ENCODE measurements around the gene CD2BP2. TPM values are rescaled to one million over a fixed set of nuclear protein-coding genes. Genes with fewer than 3 reads are reported as not detected.

CD2BP2 gene
- total and polyA plus RNA-seq, 2 experiments from 2014 or later, result 41.0 to 45.1 TPM

GRCh38 chr16:30368792-30369090 lies 13.6 kb upstream of the CD2BP2 start:
- no peaks in the 10 kb centered on the region for H3K9me3 ChIP-seq (ENCODE audit: low read depth)
- H2AFZ ChIP-seq, result no peak overlapping the region
- WGBS (ENCODE audit: low lambda C conversion rate, missing lambda C conversion rate), result 46% methylated on average over 4 of the region's 4 CpGs
- H4K20me1 ChIP-seq (ENCODE audit: insufficient read depth, poor library complexity, severe bottlenecking), result peaks cover 47% of the 10 kb centered on the region
- H3K79me2 ChIP-seq, result peaks cover 62% of the 10 kb centered on the region
- no peaks in the 10 kb centered on the region for H3K9me2 ChIP-seq (replicated peaks; ENCODE audit: insufficient read depth)
- peak overlapping the region; percentile 85 for H3K4me3 ChIP-seq
- no peaks in the 10 kb centered on the region for H3K36me3 ChIP-seq (replicated peaks; ENCODE audit: insufficient read depth, low read depth)
- H3K4me1 ChIP-seq (ENCODE audit: insufficient read depth), result peaks cover 12% of the 10 kb centered on the region
- no peaks in the 10 kb centered on the region for H3K27me3 ChIP-seq
- H3K4me2 ChIP-seq, result peak overlapping the region; percentile 96
- peak overlapping the region; percentile 68 for H3K27ac ChIP-seq
- no peak for DNase-seq (ENCODE audit: low spot score)
- no peak for TF ChIP-seq EZH2phosphoT487 (IDR thresholded peaks at IDR 0.05; ENCODE audit: low read depth, severe bottlenecking, unreplicated experiment)

- Histone ChIP-seq H2AFZ (no peak overlapping the region), H3K79me2 (peaks cover 66% of the 10 kb centered on the region), H3K27me3 (no peaks in the 10 kb centered on the region), H3K36me3 (replicated peaks; ENCODE audit: insufficient read depth, low read depth) (no peaks in the 10 kb centered on the region), H3K4me2 (peak overlapping the region; percentile 96), H3K9me2 (replicated peaks; ENCODE audit: insufficient read depth) (no peaks in the 10 kb centered on the region), H3K4me1 (ENCODE audit: insufficient read depth) (peaks cover 12% of the 10 kb centered on the region), H3K9me3 (ENCODE audit: low read depth) (no peaks in the 10 kb centered on the region), H3K4me3 (peak overlapping the region; percentile 85), H3K27ac (peak overlapping the region; percentile 68), H4K20me1 (ENCODE audit: insufficient read depth, poor library complexity, severe bottlenecking) (peaks cover 47% of the 10 kb centered on the region)
- no peak for TF ChIP-seq EZH2 (IDR thresholded peaks at IDR 0.05; ENCODE audit: borderline replicate concordance)
- 9% methylated on average over 8 of the region's 8 CpGs for whole genome bisulfite sequencing (ENCODE audit: low lambda C conversion rate, missing lambda C conversion rate)
- DNase-seq (ENCODE audit: low spot score), result peak; percentile 71
These were observed 13.1 kb upstream of the CD2BP2 start for GRCh38 chr16:30368122-30368791.

DNA sequence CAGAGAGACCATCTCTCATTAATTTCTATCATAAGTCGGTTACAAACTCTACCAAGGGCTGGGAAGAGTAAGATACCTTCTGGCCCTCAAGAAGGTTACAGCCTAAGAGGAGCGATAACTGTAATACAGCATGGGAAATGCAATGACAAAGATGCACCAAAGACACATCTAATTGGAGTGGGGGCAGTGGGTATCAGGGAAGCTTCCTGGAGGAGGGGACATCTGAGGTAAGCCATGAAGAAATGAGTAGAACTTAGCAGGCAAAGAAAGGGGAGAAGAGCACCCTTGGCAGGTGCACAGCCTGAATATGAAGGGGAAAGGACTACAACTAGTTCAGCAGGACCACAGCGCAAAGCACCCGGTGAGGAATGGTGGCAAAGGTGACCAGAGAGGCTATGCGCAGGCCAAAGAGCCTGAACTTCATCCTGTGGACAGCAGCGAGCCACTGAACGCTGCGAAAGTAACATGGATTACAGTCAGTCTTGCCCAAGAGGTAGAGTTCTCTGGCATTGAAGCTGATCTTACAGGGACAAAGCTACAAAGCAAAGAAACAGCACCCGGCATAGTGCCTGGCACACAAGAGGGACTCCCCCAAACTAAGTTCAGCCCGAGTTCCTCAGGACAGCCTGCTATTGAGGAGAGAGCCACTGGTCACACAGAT lies 12.4 kb upstream of the CD2BP2 start:
- Histone ChIP-seq H3K27me3 (no peaks in the 10 kb centered on the region), H3K36me3 (replicated peaks; ENCODE audit: insufficient read depth, low read depth) (no peaks in the 10 kb centered on the region), H4K20me1 (ENCODE audit: insufficient read depth, poor library complexity, severe bottlenecking) (peaks cover 50% of the 10 kb centered on the region), H3K9me3 (ENCODE audit: low read depth) (no peaks in the 10 kb centered on the region), H3K79me2 (peaks cover 74% of the 10 kb centered on the region), H3K4me2 (peak overlapping the region; percentile 96), H3K4me3 (peak overlapping the region; percentile 85), H3K27ac (peak overlapping the region; percentile 68), H3K9me2 (replicated peaks; ENCODE audit: insufficient read depth) (no peaks in the 10 kb centered on the region), H3K4me1 (ENCODE audit: insufficient read depth) (peaks cover 12% of the 10 kb centered on the region), H2AFZ (no peak overlapping the region)
- peak; percentile 10 for DNase-seq (ENCODE audit: low spot score)
- TF ChIP-seq, protein P1, sequence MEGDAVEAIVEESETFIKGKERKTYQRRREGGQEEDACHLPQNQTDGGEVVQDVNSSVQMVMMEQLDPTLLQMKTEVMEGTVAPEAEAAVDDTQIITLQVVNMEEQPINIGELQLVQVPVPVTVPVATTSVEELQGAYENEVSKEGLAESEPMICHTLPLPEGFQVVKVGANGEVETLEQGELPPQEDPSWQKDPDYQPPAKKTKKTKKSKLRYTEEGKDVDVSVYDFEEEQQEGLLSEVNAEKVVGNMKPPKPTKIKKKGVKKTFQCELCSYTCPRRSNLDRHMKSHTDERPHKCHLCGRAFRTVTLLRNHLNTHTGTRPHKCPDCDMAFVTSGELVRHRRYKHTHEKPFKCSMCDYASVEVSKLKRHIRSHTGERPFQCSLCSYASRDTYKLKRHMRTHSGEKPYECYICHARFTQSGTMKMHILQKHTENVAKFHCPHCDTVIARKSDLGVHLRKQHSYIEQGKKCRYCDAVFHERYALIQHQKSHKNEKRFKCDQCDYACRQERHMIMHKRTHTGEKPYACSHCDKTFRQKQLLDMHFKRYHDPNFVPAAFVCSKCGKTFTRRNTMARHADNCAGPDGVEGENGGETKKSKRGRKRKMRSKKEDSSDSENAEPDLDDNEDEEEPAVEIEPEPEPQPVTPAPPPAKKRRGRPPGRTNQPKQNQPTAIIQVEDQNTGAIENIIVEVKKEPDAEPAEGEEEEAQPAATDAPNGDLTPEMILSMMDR (IDR thresholded peaks at IDR 0.05; ENCODE audit: poor library complexity), result no peak
- TF ChIP-seq EZH2 (IDR thresholded peaks at IDR 0.05; ENCODE audit: borderline replicate concordance) (no peak), EZH2phosphoT487 (IDR thresholded peaks at IDR 0.05; ENCODE audit: low read depth, severe bottlenecking, unreplicated experiment) (no peak)
- WGBS (ENCODE audit: low lambda C conversion rate, missing lambda C conversion rate), result 89% methylated on average over 10 of the region's 10 CpGs

GRCh38 chr16:30366511-30366910 lies 11.4 kb upstream of the CD2BP2 start:
- no peak overlapping the region for H3K4me3 ChIP-seq
- no peak overlapping the region for H2AFZ ChIP-seq
- peak overlapping the region; percentile 96 for H3K4me2 ChIP-seq
- no peaks in the 10 kb centered on the region for H3K36me3 ChIP-seq (replicated peaks; ENCODE audit: insufficient read depth, low read depth)
- peaks cover 50% of the 10 kb centered on the region for H4K20me1 ChIP-seq (ENCODE audit: insufficient read depth, poor library complexity, severe bottlenecking)
- H3K9me2 ChIP-seq (replicated peaks; ENCODE audit: insufficient read depth), result no peaks in the 10 kb centered on the region
- H3K9me3 ChIP-seq (ENCODE audit: low read depth), result no peaks in the 10 kb centered on the region
- DNase-seq (ENCODE audit: low spot score), result no peak
- 87% methylated on average over 4 of the region's 4 CpGs for WGBS (ENCODE audit: low lambda C conversion rate, missing lambda C conversion rate)
- no peak overlapping the region for H3K27ac ChIP-seq
- H3K79me2 ChIP-seq, result peaks cover 84% of the 10 kb centered on the region
- H3K27me3 ChIP-seq, result no peaks in the 10 kb centered on the region
- H3K4me1 ChIP-seq (ENCODE audit: insufficient read depth), result peaks cover 11% of the 10 kb centered on the region
- TF ChIP-seq, protein P1 (IDR thresholded peaks at IDR 0.05; ENCODE audit: poor library complexity), result no peak
- TF ChIP-seq EZH2 (IDR thresholded peaks at IDR 0.05; ENCODE audit: borderline replicate concordance) (no peak), EZH2phosphoT487 (IDR thresholded peaks at IDR 0.05; ENCODE audit: low read depth, severe bottlenecking, unreplicated experiment) (no peak)
